SW480 (cell line): ENCODE data around the gene CIZ1.
A peak's percentile ranks its signal among the peaks of the same experiment; 100 is the strongest.

ENCODE experiments used
- DNase-seq: peaks from one replicate; pipeline ENCODE4 v3.0.0-alpha.2; 2016; ENCODE audit warnings: low spot score

The CIZ1 gene

GRCh38 chr9:128124873-128125579 lies 66.3 kb downstream of the CIZ1 start:
- no peak for DNase-seq

GRCh38 chr9:128124451-128124850 lies 66.9 kb downstream of the CIZ1 start:
- DNase-seq = no peak

GRCh38 chr9:128123451-128124080 lies 67.8 kb downstream of the CIZ1 start:
- DNase-seq = no peak

GRCh38 chr9:128122809-128123175 lies 68.6 kb downstream of the CIZ1 start:
- DNase-seq = no peak

- DNase-seq = no peak
Observed at GRCh38 chr9:128121924-128122808, 69.2 kb downstream of the CIZ1 start.

- no peak for DNase-seq
Observed at GRCh38 chr9:128121466-128121810, 69.9 kb downstream of the CIZ1 start.

GRCh38 chr9:128120741-128121465 lies 70.5 kb downstream of the CIZ1 start:
- DNase-seq = no peak

- DNase-seq = no peak
Observed at GRCh38 chr9:128120061-128120740, 71.2 kb downstream of the CIZ1 start.

- no peak for DNase-seq
Observed at GRCh38 chr9:128118971-128119665, 72.3 kb downstream of the CIZ1 start.

GRCh38 chr9:128118472-128118857 lies 72.9 kb downstream of the CIZ1 start:
- no peak for DNase-seq

GRCh38 chr9:128117613-128118471 lies 73.5 kb downstream of the CIZ1 start:
- DNase-seq = peak; percentile 75

- DNase-seq = no peak
Observed at GRCh38 chr9:128116104-128117083, 75.0 kb downstream of the CIZ1 start.
